A172 (cell line): Measurements from ENCODE around the gene NFIX. TPM values are rescaled to one million over a fixed set of nuclear protein-coding genes. Genes with fewer than 3 reads are reported as not detected.

ENCODE experiments used
- DNase-seq: peaks from one replicate; pipeline ENCODE4 v3.0.0-alpha.2; 2015; ENCODE audit warnings: low spot score
- total RNA-seq: library from RNA; depleted of rRNA; stranded (reverse); fragments of >200 nt; shearing (Covaris generic); gene quantifications from 2 replicates; pipeline ENCODE4 v1.2.3, GENCODE V29; 2014

Gene NFIX
- total RNA-seq, 1 experiment from 2014 or later = 25.7 TPM

GRCh38 chr19:13020002-13020414 is 24.7 kb downstream of the NFIX start:
- no peak for DNase-seq

- peak; percentile 47 for DNase-seq
Measured at GRCh38 chr19:13022111-13022858, 27.0 kb downstream of the NFIX start.

GRCh38 chr19:13022859-13023636 is 27.8 kb downstream of the NFIX start:
- peak; percentile 93 for DNase-seq

- DNase-seq = no peak
Measured at GRCh38 chr19:13023656-13024055, 28.4 kb downstream of the NFIX start.

- DNase-seq = no peak
Measured at GRCh38 chr19:13024126-13024950, 29.1 kb downstream of the NFIX start.

- no peak for DNase-seq
Measured at GRCh38 chr19:13024951-13025697, 29.8 kb downstream of the NFIX start.

- DNase-seq = no peak
Measured at GRCh38 chr19:13025819-13026456, 30.7 kb downstream of the NFIX start.

GRCh38 chr19:13026462-13027370 is 31.4 kb downstream of the NFIX start:
- DNase-seq = peak; percentile 62

GRCh38 chr19:13027557-13027956 is 32.3 kb downstream of the NFIX start:
- DNase-seq = no peak

GRCh38 chr19:13028027-13028426 is 32.8 kb downstream of the NFIX start:
- no peak for DNase-seq

GRCh38 chr19:13029301-13029880 is 34.1 kb downstream of the NFIX start:
- no peak for DNase-seq

- no peak for DNase-seq
Measured at GRCh38 chr19:13029893-13030292, 34.6 kb downstream of the NFIX start.

- no peak for DNase-seq
Measured at GRCh38 chr19:13031917-13032623, 36.8 kb downstream of the NFIX start.

GRCh38 chr19:13032837-13033236 is 37.6 kb downstream of the NFIX start:
- DNase-seq = no peak

- no peak for DNase-seq
Measured at GRCh38 chr19:13033244-13033643, 38.0 kb downstream of the NFIX start.

- peak; percentile 75 for DNase-seq
Measured at GRCh38 chr19:13033819-13034611, 38.7 kb downstream of the NFIX start.

- DNase-seq = no peak
Measured at GRCh38 chr19:13034636-13035035, 39.4 kb downstream of the NFIX start.

GRCh38 chr19:13035820-13036365 is 40.6 kb downstream of the NFIX start:
- no peak for DNase-seq
